ENCODE data around the gene ALDH1A1.

- TF ChIP-seq POLR2AphosphoS5 (IDR thresholded peaks at IDR 0.05; ENCODE audit: low read depth, low read length) (no peak), CHD2 (IDR thresholded peaks at IDR 0.05; ENCODE audit: low read length, partially characterized antibody) (no peak), ZBTB33 (IDR thresholded peaks at IDR 0.05; ENCODE audit: borderline replicate concordance, low read depth) (no peak), USF2 (IDR thresholded peaks at IDR 0.05; ENCODE audit: borderline replicate concordance, low read depth, low read length) (no peak), NRF1 (IDR thresholded peaks at IDR 0.05; ENCODE audit: low read depth, low read length) (no peak), FOXM1 (IDR thresholded peaks at IDR 0.05; ENCODE audit: low read depth) (no peak), TAF1 (IDR thresholded peaks at IDR 0.05; ENCODE audit: borderline replicate concordance, low read depth, low read length) (no peak), EP300 (IDR thresholded peaks at IDR 0.05; ENCODE audit: borderline replicate concordance in 1 of 2, low read depth in 1 of 2, low read length in 1 of 2) (no peak), TCF12 (IDR thresholded peaks at IDR 0.05) (no peak), SIN3A (IDR thresholded peaks at IDR 0.05; ENCODE audit: borderline replicate concordance, low read depth, low read length) (no peak), REST (IDR thresholded peaks at IDR 0.05; ENCODE audit: low read depth, low read length) (no peak)
- TF ChIP-seq, protein P1, sequence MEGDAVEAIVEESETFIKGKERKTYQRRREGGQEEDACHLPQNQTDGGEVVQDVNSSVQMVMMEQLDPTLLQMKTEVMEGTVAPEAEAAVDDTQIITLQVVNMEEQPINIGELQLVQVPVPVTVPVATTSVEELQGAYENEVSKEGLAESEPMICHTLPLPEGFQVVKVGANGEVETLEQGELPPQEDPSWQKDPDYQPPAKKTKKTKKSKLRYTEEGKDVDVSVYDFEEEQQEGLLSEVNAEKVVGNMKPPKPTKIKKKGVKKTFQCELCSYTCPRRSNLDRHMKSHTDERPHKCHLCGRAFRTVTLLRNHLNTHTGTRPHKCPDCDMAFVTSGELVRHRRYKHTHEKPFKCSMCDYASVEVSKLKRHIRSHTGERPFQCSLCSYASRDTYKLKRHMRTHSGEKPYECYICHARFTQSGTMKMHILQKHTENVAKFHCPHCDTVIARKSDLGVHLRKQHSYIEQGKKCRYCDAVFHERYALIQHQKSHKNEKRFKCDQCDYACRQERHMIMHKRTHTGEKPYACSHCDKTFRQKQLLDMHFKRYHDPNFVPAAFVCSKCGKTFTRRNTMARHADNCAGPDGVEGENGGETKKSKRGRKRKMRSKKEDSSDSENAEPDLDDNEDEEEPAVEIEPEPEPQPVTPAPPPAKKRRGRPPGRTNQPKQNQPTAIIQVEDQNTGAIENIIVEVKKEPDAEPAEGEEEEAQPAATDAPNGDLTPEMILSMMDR (IDR thresholded peaks at IDR 0.05): no peak
- TF ChIP-seq, protein P2, sequence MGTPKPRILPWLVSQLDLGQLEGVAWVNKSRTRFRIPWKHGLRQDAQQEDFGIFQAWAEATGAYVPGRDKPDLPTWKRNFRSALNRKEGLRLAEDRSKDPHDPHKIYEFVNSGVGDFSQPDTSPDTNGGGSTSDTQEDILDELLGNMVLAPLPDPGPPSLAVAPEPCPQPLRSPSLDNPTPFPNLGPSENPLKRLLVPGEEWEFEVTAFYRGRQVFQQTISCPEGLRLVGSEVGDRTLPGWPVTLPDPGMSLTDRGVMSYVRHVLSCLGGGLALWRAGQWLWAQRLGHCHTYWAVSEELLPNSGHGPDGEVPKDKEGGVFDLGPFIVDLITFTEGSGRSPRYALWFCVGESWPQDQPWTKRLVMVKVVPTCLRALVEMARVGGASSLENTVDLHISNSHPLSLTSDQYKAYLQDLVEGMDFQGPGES (IDR thresholded peaks at IDR 0.05; ENCODE audit: low read depth, low read length): no peak
- TF ChIP-seq, protein P3, sequence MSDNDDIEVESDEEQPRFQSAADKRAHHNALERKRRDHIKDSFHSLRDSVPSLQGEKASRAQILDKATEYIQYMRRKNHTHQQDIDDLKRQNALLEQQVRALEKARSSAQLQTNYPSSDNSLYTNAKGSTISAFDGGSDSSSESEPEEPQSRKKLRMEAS (IDR thresholded peaks at IDR 0.05; ENCODE audit: low read depth): no peak
These were observed 56.4 kb downstream of the ALDH1A1 start for GRCh38 chr9:72896439-72896838.
